ENCODE data around the gene RPAP3.
"Not testable (repeated sequence)": the region's sequence is repeated elsewhere in the genome, so short reads cannot be mapped to it uniquely, and the experiment has no call there.

RPAP3 gene

DNA sequence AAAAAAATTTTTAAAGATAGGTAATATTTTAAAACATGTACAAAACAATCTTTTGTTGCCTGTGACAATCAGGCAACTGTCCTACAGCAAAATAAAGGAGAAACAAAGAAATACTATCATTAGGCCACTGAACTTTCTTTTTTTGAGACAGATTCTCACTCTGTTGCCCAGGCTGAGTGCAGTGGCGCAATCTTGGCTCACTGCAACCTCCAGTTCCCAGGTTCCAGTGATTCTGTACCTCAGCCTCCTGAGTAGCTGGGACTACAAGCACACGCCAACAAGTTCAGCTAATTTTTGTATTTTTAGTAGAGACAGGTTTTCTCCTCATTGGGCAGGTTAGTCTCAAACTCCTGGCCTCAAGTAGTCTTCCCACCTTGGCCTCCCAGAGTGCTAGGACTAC lies 16.6 kb downstream of the RPAP3 start:
- in situ Hi-C loops (cut with HindIII; ENCODE audit: low sequenced_read_pairs), result no loop called here

DNA sequence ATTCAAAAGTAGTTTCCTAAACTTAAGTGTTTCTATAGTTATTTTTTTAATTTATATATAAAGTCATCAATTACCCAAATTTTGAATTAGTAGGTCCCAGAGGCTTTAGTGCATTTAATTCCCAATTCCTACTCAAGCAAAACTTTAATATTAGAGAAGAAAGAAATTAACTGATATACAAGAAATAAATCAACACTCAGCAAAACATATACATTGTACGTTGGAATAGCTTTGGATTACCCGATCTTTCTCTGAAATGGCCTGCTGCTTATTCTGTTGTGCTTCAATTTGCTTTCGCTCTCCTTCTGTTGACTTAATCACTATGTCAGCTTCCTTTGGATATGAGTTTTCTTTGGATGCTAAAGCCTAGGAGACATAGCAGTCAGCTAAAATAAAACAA lies 18.2 kb downstream of the RPAP3 start:
- in situ Hi-C loops (cut with HindIII; ENCODE audit: low sequenced_read_pairs), result no loop called here

DNA sequence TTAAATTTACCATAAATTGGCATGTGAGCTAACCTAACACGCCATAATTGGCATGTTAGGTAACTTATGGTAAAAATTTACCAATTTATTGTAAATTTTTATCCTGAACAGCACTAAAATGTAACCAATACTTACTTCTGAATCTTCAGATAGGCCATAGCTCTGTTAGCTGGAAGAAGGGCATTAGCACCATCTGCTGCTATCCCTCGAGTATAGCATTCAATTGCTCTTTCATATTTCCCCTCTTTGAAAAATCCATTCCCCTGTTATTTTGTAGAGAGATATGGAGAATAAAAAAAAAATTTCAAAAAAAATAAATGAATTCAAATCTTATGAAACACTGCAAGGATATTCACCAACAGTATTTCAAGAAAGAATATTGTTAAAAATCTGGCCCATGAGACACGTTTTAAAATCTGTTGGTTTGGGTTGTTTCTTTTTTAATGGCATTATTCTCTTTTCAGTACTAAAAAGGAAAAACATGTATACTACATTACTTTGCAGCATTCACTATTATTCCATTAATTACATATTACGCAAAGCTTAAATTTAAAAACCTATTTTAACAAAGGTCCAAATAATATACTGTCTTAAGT lies 19.1 kb downstream of the RPAP3 start:
- in situ Hi-C loops (cut with HindIII; ENCODE audit: low sequenced_read_pairs), result no loop called here

DNA sequence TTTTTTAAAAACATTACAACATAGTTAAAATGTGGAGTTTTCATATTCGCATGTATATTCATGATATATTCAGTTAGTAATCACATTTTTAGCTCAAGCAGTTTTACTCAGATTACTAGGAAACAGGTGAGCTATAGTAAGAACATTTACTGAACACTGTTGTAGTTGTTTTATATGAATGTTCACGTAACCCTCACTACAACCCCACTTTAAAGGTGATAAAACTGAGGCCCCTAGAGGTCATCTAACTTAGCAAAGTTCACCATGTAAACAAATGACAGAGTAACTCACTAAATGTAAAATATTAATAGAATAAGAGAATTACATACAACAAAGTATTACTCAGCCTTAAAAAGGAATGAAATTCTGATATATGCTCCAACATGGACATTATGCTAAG lies 26.0 kb downstream of the RPAP3 start:
- in situ Hi-C loops (cut with HindIII; ENCODE audit: low sequenced_read_pairs), result no loop called here

DNA sequence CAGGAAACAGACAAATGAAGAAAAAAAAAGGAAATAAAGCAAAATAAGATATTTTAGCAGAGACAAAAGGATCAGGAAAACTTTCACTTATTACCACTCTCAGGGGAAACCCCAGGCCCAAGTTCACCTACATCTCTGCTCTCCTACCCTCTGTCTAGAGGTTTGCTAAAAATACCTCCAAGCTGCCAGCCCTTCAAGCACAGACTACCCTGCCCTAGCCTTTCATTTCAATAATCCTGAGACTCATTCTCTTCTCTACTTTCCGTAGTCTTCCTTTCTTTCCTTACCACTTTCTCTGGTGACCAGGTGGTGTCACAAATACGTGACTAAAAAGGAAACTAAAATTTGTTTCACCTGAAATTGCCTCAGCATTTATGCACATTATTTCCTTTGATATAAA lies 33.8 kb downstream of the RPAP3 start:
- in situ Hi-C loops (cut with HindIII; ENCODE audit: low sequenced_read_pairs), result no loop called here

DNA sequence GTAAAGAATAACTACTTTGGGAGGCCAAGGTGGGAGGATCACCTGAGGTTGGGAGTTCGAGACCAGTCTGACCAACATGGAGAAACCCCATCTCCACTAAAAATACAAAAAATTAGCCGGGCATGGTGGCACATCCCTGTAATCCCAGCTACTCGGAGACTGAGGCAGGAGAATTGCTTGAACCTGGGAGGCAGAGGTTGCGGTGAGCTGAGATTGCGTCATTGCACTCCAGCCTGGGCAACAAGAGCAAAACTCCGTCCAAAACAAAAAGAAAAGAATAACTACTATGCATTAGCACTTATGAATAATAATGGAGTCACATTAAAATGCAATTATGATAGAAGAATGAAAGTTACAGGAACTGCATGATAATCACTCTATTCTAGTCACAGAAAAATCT lies 37.9 kb downstream of the RPAP3 start:
- in situ Hi-C loops (cut with HindIII; ENCODE audit: low sequenced_read_pairs), result not testable (repeated sequence)

DNA sequence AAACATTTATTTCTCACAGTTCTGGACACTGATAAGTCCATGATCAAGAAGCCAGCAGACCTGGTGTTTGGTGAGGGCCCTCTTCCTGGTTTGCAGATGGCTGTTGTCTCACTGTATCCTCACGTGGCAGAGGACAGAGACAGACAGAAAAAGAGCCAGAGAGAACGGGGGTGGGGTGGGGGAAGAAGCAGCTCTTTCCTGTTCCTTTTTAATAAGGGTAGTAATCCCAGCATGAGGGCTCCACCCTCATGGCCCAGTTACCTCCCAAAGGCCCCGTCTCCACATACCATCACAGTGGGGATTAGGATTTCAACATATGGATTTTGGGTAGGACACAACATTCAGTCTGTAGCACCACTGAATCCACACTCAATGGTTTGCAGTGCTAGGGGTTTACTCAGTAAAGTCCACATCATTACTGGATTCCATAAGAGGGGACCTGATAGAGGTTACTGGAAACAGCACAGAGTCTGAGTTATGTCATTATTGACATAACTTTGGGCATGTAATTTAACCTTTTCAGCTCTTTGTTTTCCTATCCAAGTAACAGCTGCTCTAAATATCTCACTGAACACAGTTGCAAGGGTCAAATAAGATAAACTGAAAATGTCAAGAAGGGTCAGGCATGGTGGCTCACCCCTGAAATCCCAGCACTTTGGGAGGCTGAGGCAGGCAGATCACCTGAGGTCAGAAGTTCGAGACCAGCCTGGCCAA lies 53.2 kb downstream of the RPAP3 start:
- in situ Hi-C loops (cut with HindIII; ENCODE audit: low sequenced_read_pairs), result no loop called here

DNA sequence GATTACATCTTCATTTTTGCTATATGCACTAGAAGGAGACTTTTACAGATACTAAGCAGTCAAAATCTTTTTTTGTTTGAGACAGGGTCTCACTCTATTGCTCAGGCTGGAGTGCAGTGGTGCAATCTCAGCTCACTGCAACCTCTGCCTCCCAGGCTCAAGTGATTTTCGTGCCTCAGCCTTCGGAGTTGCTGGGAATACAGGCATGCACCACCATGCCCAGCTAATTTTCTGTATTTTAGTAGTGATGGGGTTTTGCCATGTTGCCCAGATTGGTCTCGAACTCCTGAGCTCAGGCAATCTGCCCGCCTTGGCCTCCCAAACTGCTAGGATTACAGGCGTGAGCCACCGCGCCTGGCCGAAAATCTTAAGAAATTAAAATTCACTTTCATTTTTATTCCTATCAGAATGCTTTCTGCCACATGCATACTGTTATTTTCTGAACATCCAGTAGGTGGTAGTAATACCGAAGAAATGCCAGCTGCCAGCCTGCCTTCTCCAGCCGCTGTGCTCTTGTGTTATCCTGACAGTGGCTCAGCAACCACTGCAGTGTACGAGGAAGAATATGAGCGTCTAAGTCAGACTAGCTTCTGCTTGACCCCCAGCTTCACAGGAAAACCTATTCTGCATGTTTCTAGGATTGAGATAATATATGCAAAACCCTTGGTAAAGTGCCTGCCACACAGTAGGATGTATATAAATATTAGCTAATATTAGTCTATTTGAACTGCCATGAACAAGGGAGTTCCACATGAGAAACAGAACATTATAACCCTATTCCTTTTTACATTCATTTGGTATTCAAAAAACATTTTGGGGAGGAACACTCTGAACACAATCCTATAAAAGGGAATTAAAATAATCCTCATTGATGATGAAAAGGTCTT lies 54.2 kb downstream of the RPAP3 start:
- in situ Hi-C loops (cut with HindIII; ENCODE audit: low sequenced_read_pairs), result no loop called here

DNA sequence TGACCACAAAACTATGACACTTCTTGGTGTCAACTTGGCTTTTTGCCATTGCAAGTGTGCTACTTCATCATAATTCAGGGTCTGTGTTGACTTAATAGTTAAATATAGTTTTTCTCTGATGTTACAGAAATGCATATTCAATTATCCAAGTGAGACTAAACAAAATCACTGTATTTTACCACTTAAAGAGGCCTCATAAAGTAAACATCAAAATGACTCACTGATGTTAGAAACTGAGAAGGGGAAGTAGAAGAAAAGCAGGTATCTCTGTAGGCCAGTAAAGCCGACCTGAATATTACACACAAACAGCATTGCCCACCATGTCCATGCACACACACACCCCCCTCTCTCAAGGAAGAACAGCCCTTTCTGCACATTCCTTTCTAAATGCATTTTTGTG lies 55.4 kb downstream of the RPAP3 start:
- in situ Hi-C loops (cut with HindIII; ENCODE audit: low sequenced_read_pairs), result no loop called here

DNA sequence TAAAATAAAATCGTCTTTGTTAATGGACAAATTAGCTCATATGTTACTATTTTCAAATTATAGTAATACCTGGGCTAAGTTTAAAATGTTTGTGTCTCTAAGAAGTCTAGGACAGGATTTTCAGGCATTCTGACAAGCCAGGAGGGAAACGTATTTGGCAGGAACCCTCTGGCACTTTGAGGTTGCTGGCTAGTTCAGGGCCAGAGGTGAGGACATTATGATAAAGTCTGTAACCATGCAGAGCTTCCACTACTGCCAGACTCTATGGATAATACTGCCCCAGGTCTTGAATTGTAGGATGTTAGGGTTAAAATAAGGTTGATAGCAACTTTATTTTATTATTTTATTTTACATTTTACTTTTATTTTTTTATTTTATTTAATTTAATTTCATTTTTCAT lies 56.4 kb downstream of the RPAP3 start:
- in situ Hi-C loops (cut with HindIII; ENCODE audit: low sequenced_read_pairs), result no loop called here

DNA sequence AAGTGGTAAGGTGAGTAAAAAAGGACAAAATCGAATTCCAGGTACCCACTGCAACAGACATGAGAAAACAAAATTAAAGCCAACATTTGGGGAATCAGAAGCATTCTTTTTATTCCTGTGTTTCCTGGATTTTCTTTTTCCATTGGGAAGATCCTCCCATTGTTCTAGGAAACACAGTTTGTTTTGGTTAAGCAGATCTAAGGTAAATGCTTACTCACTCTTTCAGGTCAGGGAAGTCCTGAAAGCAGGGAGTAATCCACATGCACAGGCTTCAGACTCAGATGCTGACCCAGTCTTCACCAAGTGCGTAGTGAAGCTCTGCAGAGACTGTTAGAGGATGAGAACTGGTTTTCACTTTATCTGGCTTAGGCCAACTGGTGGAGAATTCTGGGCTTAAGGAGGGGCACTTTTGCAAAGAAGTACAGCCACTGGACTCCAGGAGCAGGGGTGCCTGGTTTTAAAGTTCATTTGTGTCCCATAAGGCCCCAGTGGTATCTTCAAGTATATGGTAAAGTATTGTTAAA lies 57.7 kb downstream of the RPAP3 start:
- in situ Hi-C loops (cut with HindIII; ENCODE audit: low sequenced_read_pairs), result no loop called here

DNA sequence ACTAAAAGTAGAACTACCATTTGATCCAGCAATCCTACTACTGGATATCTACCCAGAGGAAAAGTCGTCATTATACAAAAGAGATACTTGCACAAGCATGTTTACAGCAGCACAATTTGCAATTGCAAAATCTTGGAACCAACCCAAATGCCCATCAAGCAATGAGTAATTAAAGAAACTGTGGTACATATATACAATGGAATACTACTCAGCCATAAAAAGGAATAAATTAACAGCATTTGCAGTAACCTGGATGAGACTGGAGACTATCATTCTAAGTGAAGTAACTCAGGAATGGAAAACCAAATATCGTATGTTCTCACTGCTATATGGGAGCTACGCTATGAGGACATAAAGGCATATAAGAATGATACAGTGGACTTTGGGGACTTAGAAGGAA lies 63.5 kb downstream of the RPAP3 start:
- in situ Hi-C loops (cut with HindIII; ENCODE audit: low sequenced_read_pairs), result not testable (repeated sequence)

DNA sequence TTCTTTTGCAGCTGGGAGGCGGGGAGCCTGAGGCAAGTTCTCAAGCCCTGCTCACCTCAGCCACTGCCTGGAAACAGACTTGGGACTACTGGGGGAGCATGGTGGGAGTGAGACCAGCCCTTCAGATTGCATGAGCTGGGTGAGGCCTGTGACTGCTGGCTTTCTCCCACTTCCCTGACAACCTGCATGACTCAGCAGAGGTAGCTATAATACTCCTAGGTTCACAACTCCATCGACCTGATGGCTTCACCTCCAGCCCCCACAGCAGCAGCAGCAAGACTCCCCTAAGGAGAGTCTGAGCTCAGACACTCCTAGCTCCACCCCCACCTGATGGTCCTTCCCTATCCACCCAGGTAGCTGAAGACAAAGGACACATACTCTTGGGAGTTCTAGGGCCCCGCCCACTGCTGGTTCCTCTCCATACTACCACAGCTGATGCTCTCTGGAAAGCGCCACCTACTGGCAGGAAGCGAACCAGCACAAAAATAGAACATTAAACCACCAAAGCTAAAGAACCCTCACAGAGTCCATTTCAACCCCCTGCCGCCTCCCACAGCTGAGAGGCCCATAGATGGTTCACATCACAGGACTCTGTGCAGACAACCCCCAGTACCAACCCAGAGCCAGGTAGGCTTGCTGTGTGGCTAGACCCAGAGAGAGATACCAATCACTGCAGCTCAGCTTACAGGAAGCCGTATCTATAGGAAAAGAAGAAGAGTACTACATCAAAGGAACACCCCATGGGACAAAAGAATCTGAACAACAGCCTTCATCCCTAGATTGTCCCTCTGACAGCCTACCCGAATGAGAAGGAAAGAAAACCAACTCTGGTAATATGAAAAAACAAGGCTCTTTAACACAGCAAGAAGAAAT lies 68.7 kb downstream of the RPAP3 start:
- in situ Hi-C loops (cut with HindIII; ENCODE audit: low sequenced_read_pairs), result no loop called here

DNA sequence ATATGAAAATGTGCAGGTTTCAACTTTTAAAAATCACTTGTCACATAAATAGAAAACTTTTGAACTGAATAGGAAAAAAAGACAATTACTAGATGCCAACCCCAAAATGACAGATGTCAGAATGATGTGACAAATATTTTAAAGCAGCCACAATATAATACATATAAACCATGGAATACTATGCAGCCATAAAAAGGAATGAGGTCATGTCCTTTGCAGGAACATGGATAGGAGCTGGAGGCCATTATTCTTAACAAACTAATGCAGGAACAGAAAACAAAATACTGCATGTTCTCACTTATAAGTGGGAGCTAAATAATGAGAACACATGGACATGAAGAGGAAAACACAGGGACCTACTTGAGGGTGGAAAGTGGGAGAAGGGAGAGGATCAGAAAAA lies 70.1 kb downstream of the RPAP3 start:
- in situ Hi-C loops (cut with HindIII; ENCODE audit: low sequenced_read_pairs), result not testable (repeated sequence)

DNA sequence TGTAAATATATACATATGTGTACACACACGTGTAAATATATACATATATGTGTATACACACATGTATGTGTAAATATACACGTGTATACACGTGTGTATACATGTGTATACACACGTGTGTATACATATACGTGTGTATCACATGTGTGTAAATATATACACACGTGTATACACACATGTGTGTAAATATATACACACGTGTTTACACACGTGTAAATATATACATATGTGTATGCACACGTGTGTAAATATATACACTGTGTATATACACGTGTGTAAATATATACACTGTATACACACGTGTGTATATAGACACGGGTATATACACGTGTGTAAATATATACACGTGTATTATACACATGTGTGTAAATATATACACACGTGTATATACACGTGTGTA lies 71.7 kb downstream of the RPAP3 start:
- in situ Hi-C loops (cut with HindIII; ENCODE audit: low sequenced_read_pairs), result no loop called here

DNA sequence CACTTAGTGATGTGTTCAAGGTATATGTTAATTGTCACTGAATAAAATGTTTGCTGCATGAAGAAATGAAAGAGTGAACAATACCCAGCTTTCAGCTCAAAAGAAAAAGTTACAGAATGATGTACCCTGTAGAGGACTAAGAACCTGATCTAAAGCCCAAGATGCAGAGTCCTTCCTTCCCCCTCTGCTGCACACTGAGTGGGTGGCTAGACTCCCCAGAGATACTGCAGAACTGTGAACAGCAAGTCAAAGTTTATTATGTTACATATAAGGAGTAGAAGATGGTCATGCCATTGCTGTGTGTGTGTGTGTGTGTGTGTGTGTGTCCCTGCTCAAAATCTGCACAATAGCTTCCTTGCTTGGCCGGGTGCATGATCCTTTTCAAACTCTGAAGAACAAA lies 83.9 kb downstream of the RPAP3 start:
- in situ Hi-C loops (cut with HindIII; ENCODE audit: low sequenced_read_pairs), result no loop called here

DNA sequence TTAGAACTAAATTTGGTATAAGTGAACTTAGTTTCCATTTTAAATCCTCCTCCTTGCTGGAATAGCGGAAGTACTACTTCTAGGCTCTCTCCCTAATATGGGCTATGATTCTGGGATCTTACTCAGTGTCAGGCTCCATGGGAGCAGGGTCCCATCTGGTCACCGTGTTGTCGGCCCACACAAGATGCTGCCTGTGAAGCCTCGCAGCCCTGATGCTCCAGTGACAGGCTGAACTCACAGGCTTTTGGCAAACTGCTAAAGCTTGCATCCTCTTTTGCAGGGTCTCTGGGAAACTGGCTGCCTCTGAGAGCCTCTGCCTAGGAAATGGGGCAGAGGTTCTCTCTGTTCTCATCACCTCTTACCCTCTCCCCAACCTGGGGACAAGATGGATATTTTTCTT lies 88.4 kb downstream of the RPAP3 start:
- in situ Hi-C loops (cut with HindIII; ENCODE audit: low sequenced_read_pairs), result loop anchor here (5.0 kb wide), 1 partner anchor 90 kb away; the partner anchor contains the start of gene RPAP3

DNA sequence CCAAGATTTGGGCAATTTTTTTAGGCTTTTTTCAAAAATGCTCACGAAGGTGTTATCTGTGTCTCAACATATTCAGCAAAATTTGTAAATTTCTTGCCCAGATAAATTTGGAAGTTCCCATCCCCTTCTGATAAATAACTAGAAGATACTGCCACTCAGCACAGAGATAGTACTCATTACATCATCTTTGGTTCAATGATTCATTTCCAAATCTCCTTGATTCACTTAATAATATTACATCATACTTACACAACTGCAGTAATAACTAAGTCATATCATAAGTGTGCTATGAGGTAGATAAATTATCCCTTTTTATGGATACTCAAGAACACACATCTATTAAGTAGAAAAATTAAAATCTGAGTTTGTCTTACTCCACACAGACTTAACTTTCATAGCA lies 89.4 kb downstream of the RPAP3 start:
- in situ Hi-C loops (cut with HindIII; ENCODE audit: low sequenced_read_pairs), result loop anchor here (5.0 kb wide), 1 partner anchor 91 kb away; the partner anchor contains the start of gene RPAP3

DNA sequence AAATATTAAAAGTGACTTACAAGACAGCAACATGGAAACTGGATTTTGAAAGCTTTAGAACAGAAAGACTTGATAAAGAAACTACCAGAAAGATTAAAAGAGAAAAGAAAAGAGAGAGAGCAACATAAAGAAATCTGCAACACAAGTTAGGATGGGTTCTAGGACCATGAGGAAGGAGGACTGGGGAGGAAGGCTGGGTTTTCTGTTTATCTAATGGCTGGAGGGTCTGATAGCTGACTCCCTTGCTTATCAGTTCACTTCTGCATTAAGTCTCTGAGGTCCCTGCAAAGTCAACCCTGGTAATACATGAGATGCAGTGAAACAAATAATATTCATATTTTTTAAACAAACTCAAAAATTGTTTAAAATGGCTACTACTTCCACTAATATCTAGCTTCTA lies 90.1 kb downstream of the RPAP3 start:
- in situ Hi-C loops (cut with HindIII; ENCODE audit: low sequenced_read_pairs), result loop anchor here (5.0 kb wide), 1 partner anchor 92 kb away; the partner anchor contains the start of gene RPAP3

DNA sequence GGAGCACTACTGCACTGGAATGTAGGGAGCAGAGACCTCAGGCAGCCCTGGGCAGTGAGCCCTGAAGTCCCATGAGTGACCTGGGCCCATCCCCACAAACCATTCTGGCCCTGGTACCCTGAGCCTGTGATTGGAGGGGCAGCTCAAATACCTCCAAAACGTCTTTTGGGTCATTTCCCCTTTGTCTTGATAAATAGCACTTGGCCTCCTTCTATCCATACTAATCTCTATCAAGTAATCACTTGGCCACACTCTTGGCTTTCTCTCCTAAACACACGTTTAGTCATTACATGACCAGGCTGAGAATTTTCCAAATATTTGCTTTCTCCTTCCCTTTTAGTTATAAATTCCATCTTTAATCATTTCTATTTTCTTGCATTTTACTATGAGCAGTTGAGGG lies 91.3 kb downstream of the RPAP3 start:
- in situ Hi-C loops (cut with HindIII; ENCODE audit: low sequenced_read_pairs), result no loop called here

DNA sequence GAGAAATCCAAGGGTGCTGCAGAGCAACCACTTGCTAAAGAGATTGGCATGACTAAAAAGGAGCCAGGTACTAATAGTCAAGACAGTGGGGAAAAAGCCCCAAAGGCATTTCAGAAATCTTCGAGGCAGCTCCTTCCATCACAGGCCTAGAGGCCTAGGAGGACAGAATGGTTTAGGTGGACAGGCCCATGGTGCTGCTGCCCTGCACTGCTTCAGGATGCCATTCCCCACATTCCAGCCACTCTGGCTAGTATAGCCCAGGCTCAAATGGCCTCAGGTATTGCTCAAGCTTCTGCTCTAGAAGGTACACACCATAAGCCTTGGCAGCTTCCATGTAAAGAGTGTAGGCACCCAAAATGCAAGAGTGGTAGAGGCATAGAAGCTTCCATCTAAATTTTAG lies 92.9 kb downstream of the RPAP3 start:
- in situ Hi-C loops (cut with HindIII; ENCODE audit: low sequenced_read_pairs), result no loop called here

Data from endothelial cell of hepatic sinusoid (primary cell).